Measurements from ENCODE around the gene CXCL11. TPM values are rescaled to one million over a fixed set of nuclear protein-coding genes. Genes with fewer than 3 reads are reported as not detected.

Gene CXCL11
- total and polyA plus RNA-seq, 10 of the 15 experiments (the other 5 are each of a cell fraction or from before 2014, with no cell fraction given) = 0.04 TPM; not detected in 9

- TF ChIP-seq FOXM1 (IDR thresholded peaks at IDR 0.05; ENCODE audit: low read depth, low read length) = no peak; the same call in 1 of the 2 replicates
- no peak for TF ChIP-seq SKIL (IDR thresholded peaks at IDR 0.05; ENCODE audit: low read depth, poor library complexity, severe bottlenecking)
- peak; percentile 90; the same call in 1 of the 2 replicates for TF ChIP-seq PAX5 (IDR thresholded peaks at IDR 0.05; ENCODE audit: borderline replicate concordance, low read depth, low read length)
- TF ChIP-seq ESRRA (IDR thresholded peaks at IDR 0.05; ENCODE audit: low read length) = no peak
- no peak for TF ChIP-seq ZBTB11 (CRISPR knock-in tag; IDR thresholded peaks at IDR 0.05)
- TF ChIP-seq TCF7 (IDR thresholded peaks at IDR 0.05; ENCODE audit: borderline replicate concordance) = no peak
- TF ChIP-seq YBX1 (IDR thresholded peaks at IDR 0.05) = no peak
- TF ChIP-seq EP300 (IDR thresholded peaks at IDR 0.05; ENCODE audit: borderline replicate concordance in 1 of 2, control insufficient read depth in 1 of 2, low read depth in 2 of 2, low read length in 2 of 2) = peak in 1 of 2 experiments; percentile 19; a peak in 1 of 4 replicates
- TF ChIP-seq EGR1 (IDR thresholded peaks at IDR 0.05; ENCODE audit: borderline replicate concordance in 1 of 2, low read depth in 2 of 2, low read length in 2 of 2) = no peak
- no peak for TF ChIP-seq RELA (IDR thresholded peaks at IDR 0.05; ENCODE audit: borderline replicate concordance, partially characterized antibody)
- no peak for TF ChIP-seq ZSCAN29 (IDR thresholded peaks at IDR 0.05)
- no peak for TF ChIP-seq CBX3 (IDR thresholded peaks at IDR 0.05; ENCODE audit: borderline replicate concordance, low read depth)
- no peak for TF ChIP-seq CHD1 (IDR thresholded peaks at IDR 0.05; ENCODE audit: low read depth, low read length)
- no peak for TF ChIP-seq ASH2L (IDR thresholded peaks at IDR 0.05; ENCODE audit: borderline replicate concordance, low read depth)
- TF ChIP-seq E2F4 (IDR thresholded peaks at IDR 0.05; ENCODE audit: low read depth, low read length) = no peak
- TF ChIP-seq TAF1 (IDR thresholded peaks at IDR 0.05; ENCODE audit: borderline replicate concordance, low read depth, low read length) = no peak
- no peak for TF ChIP-seq E4F1 (IDR thresholded peaks at IDR 0.05; ENCODE audit: borderline replicate concordance, partially characterized antibody)
- no peak for TF ChIP-seq GATAD2B (conservative IDR thresholded peaks at IDR 0.05; ENCODE audit: low read depth)
- no peak for TF ChIP-seq KAT2A (conservative IDR thresholded peaks at IDR 0.05; ENCODE audit: control insufficient read depth, low read depth, low read length)
- peak; percentile 77; the same call in 1 of the 2 replicates for TF ChIP-seq IRF4 (IDR thresholded peaks at IDR 0.05; ENCODE audit: low read depth, low read length)
- peak; percentile 36 for TF ChIP-seq SP1 (IDR thresholded peaks at IDR 0.05; ENCODE audit: low read depth, low read length)
- TF ChIP-seq RB1 (IDR thresholded peaks at IDR 0.05; ENCODE audit: borderline replicate concordance) = no peak
- TF ChIP-seq SUZ12 (IDR thresholded peaks at IDR 0.05; ENCODE audit: unreplicated experiment) = no peak
These were observed 19.5 kb downstream of the CXCL11 start (continued) for GRCh38 chr4:76016393-76016792.
